GM13976 (cell line): ENCODE data around the gene PDGFRB.

Experiments
- DNase-seq: peaks from one replicate; pipeline ENCODE4 v3.0.0; 2012; ENCODE audit warnings: low spot score
- in situ Hi-C: fragments of 300-500 bp; cut with MboI; formaldehyde crosslinking; loops from one replicate; pipeline ENCODE4 v1.12.0; 2022; ENCODE audit warnings: low sequenced_read_pairs, mixed read lengths, inconsistent platforms; ENCODE audit not compliant: unreplicated experiment
- TF ChIP-seq, protein P1 (sequence below): IDR thresholded peaks from 2 replicates; pipeline ENCODE4 v1.5.1; 2012; ENCODE audit warnings: borderline replicate concordance, mild to moderate bottlenecking; ENCODE audit not compliant: insufficient read depth; ENCODE audit errors: extremely low read depth, missing control alignments, control extremely low read depth

Gene PDGFRB

GRCh38 chr5:150077060-150077459 is 78.6 kb downstream of the PDGFRB start:
- TF ChIP-seq, protein P1, sequence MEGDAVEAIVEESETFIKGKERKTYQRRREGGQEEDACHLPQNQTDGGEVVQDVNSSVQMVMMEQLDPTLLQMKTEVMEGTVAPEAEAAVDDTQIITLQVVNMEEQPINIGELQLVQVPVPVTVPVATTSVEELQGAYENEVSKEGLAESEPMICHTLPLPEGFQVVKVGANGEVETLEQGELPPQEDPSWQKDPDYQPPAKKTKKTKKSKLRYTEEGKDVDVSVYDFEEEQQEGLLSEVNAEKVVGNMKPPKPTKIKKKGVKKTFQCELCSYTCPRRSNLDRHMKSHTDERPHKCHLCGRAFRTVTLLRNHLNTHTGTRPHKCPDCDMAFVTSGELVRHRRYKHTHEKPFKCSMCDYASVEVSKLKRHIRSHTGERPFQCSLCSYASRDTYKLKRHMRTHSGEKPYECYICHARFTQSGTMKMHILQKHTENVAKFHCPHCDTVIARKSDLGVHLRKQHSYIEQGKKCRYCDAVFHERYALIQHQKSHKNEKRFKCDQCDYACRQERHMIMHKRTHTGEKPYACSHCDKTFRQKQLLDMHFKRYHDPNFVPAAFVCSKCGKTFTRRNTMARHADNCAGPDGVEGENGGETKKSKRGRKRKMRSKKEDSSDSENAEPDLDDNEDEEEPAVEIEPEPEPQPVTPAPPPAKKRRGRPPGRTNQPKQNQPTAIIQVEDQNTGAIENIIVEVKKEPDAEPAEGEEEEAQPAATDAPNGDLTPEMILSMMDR, result no peak
- in situ Hi-C loops, result no loop called here

DNA sequence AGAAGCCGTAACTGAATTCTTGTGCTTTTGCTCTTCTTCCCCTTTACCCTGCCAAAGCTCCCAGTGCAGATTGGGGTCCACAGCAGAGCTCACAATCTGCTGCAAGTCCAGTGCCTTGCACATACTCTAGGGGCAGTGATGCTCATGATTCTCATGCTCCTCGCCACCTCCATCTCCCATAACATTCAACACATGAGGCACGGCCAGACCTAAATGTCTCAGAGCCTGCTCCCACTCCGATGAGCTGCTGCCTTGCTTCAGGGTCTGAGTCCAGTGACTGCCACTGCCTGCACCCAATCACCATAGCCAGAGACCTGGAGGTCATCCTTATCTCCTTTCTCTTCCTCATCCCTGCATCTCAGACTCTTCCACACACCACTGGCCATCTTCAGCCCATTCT is 79.8 kb downstream of the PDGFRB start:
- in situ Hi-C loops, result no loop called here
- TF ChIP-seq, protein P1, result no peak
- DNase-seq, result peak; percentile 21

More at GRCh38 chr5:150077060-150077459, 78.6 kb downstream of the PDGFRB start:
- peak; percentile 3 for DNase-seq

DNA sequence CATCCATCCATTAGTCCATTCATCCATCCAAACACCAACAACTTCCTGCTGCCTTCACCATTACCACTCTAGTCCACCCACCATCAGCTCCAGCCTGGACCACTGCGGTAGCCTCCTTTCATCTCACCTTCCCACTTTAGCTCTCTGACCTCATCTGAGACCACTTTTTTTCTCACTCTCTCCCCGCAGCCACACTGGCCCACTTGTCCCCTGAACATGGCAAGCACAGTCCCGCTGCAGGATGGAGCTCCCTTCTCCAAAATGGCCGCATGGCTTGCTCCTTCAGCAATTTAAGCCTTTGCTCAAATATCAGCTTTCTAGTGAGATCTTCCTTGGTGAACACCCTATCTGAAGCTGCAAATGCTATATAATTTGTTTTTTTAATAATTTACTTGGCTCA is 80.4 kb downstream of the PDGFRB start:
- in situ Hi-C loops, result no loop called here

DNA sequence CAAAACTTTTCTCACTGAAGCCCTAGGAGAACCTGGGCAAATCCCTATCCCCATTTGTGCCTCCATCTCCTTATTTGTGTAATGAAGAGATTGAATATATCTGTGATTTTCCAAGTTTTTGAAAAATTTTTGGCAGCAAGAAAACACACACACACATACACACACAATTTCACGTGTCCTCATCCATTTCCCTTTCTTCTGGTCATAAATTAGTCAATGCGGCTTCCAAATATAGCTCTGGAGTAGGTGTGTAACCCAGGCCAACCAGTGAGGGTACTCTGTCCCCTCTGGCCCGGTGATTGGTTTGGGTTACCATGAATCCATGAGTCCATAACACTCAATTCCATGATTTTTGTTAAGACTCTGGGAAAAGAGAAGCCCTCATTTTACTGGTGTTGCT is 82.0 kb downstream of the PDGFRB start:
- DNase-seq, result no peak
- in situ Hi-C loops, result no loop called here
- TF ChIP-seq, protein P1, result no peak

More for the DNA sequence above, 80.4 kb downstream of the PDGFRB start:
- DNase-seq, result peak; percentile 3
- TF ChIP-seq, protein P1, result no peak

DNA sequence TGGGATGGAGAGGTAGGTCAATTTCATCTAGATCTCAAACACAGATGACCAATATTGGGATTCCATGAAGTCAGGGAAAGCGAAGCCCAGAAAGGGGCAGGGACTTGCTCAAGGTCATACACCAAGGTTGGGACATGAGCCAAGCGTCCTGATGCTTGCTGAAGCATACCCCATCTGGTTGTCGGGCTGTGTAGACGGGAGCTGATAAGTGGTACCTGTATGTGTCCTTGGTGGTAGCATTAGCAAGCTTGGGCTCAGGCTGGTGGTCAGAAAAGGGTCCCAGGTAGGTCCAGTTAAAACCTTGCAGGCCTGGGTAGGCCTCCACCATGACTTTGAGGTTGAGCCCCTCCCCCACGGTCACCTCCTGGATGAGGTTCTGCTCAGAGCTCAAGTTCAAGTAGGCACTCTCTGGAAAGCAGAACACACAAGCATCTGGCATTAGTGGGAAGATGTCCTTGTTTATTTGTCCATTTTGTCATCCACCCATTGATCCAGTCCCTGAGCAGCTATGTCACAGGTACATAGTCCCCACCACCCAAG is 82.5 kb downstream of the PDGFRB start:
- DNase-seq, result no peak
- in situ Hi-C loops, result no loop called here
- TF ChIP-seq, protein P1, result no peak

DNA sequence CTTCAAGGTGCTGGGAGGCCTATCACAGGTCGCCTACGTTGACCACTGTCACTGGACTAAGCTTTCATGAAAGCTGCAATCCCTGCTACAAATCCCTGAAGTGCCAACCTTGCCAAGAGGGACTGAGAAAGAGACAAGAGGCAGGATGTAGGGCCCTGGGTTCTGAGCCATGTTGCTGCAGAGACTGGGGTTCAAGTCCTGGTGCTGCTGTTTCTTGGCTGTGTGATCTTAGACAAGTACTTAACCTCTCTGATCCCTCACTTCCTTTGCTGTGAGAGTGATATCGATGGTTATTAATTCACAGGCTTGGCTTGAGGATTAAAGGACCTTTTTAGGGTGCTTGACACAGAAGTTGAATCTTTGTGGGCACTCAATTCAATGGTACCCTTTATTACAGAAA is 84.8 kb downstream of the PDGFRB start:
- TF ChIP-seq, protein P1, result no peak
- in situ Hi-C loops, result no loop called here
- no peak for DNase-seq
